Bronchial epithelial cell (primary cell): ENCODE measurements around the gene CNBP. TPM values are rescaled to one million over a fixed set of nuclear protein-coding genes. Genes with fewer than 3 reads are reported as not detected.
"Not testable (repeated sequence)": the region's sequence is repeated elsewhere in the genome, so short reads cannot be mapped to it uniquely, and the experiment has no call there.

Experiments used
- DNase-seq: peaks from one replicate; pipeline ENCODE4 v3.0.0-alpha.2; 2010; ENCODE audit warnings: low read depth
- FAIRE-seq: peaks from 2 replicates; lab custom pipeline; 2011; peaks lifted over from hg19 to GRCh38; lab: Jason Lieb, UNC
- H3K27me3 ChIP-seq: 2 replicates; pipeline ENCODE4 v1.5.1; 2011; ENCODE audit warnings: low read length; ENCODE audit not compliant: control insufficient read depth, insufficient read depth
- H3K36me3 ChIP-seq: 2 replicates; pipeline ENCODE4 v1.5.1; 2011; ENCODE audit warnings: low read length; ENCODE audit not compliant: control insufficient read depth, insufficient read depth
- H3K4me3 ChIP-seq: 2 replicates; pipeline ENCODE4 v1.5.1; 2011; ENCODE audit warnings: mild to moderate bottlenecking, low read depth, low read length, control low read depth
- CTCF ChIP-seq: IDR thresholded peaks from 2 replicates; pipeline ENCODE4 v1.5.1; 2011; ENCODE audit warnings: mild to moderate bottlenecking, moderate library complexity, low read length, control low read depth, inconsistent platforms; ENCODE audit not compliant: insufficient read depth, severe bottlenecking
- total RNA-seq: library from RNA; depleted of rRNA; stranded (reverse); fragments of >200 nt; gene quantifications from 2 replicates; pipeline ENCODE4 v1.2.1, GENCODE V29; 2014

CNBP gene
- total RNA-seq, 1 donor from 2014 or later: 535 TPM

GRCh38 chr3:129160891-129161859, 22.5 kb downstream of the CNBP start, which contains the start of gene ISY1:
ISY1 (minus strand) TSS chr3:129161063; CDS start chr3:129160975, 88 bp downstream.
- no peaks in the 10 kb centered on the region for H3K27me3 ChIP-seq

GRCh38 chr3:129144786-129145185, 38.9 kb downstream of the CNBP start:
- DNase-seq (no peak), FAIRE-seq (no peak)
- peaks cover 9% of the 10 kb centered on the region for H3K36me3 ChIP-seq
- no peaks in the 10 kb centered on the region for H3K27me3 ChIP-seq
- H3K4me3 ChIP-seq: no peak overlapping the region
- no peak for TF ChIP-seq CTCF

More at GRCh38 chr3:129160891-129161859, 22.5 kb downstream of the CNBP start, which contains the start of gene ISY1:
- Histone ChIP-seq H3K4me3 (peak within 1 kb of the TSS; percentile 77), H3K36me3 (peaks cover 3% of the 10 kb centered on the region)
- peak; percentile 92 for TF ChIP-seq CTCF
- no peak for FAIRE-seq
- peak; percentile 85 for DNase-seq

- not testable (repeated sequence) for H3K27me3 ChIP-seq, FAIRE-seq, DNase-seq, H3K4me3 ChIP-seq
- H3K36me3 ChIP-seq: peaks cover 13% of the 10 kb centered on the region
Observed at GRCh38 chr3:129141011-129141410, 42.7 kb downstream of the CNBP start.

- no peaks in the 10 kb centered on the region for H3K27me3 ChIP-seq
- no peak for TF ChIP-seq CTCF
- DNase-seq: no peak
- peaks cover 6% of the 10 kb centered on the region for H3K36me3 ChIP-seq
- no peak for FAIRE-seq
- H3K4me3 ChIP-seq: no peak overlapping the region
Observed at GRCh38 chr3:129139911-129140310, 43.8 kb downstream of the CNBP start.

GRCh38 chr3:129136275-129136674, 47.4 kb downstream of the CNBP start:
- not testable (repeated sequence) for H3K4me3 ChIP-seq, DNase-seq, H3K27me3 ChIP-seq, FAIRE-seq
- peaks cover 17% of the 10 kb centered on the region for H3K36me3 ChIP-seq

GRCh38 chr3:129132097-129132866, 51.4 kb downstream of the CNBP start:
- DNase-seq (no peak), FAIRE-seq (peak; percentile 76)
- H3K36me3 ChIP-seq: peaks cover 26% of the 10 kb centered on the region
- H3K4me3 ChIP-seq: no peak overlapping the region
- no peak for TF ChIP-seq CTCF
- no peaks in the 10 kb centered on the region for H3K27me3 ChIP-seq
